ENCODE data around the gene ARHGAP28.
"Not testable (repeated sequence)": the region's sequence is repeated elsewhere in the genome, so short reads cannot be mapped to it uniquely, and the experiment has no call there.

GRCh38 chr18:6800309-6800708, 70.8 kb downstream of the ARHGAP28 start:
- not testable (repeated sequence) for TF ChIP-seq CTCF, POLR2A (IDR thresholded peaks at IDR 0.05)
